Breast epithelium (tissue), 3 donors: ENCODE results near the gene PCDHGB5.

Experiments
- POLR2A ChIP-seq: fragments of 450-650 bp; IDR thresholded peaks from one replicate; pipeline ENCODE4 v1.6.1; 2016; ENCODE audit warnings: antibody characterized with exemption, mild to moderate bottlenecking, moderate library complexity
- TF ChIP-seq, protein P1 (sequence below), 3 donors: fragments of 450-650 bp; IDR thresholded peaks; one replicate each; pipeline ENCODE4 v1.5.1; 2016 to 2017; ENCODE audit warnings: antibody characterized with exemption in 3 of 3, mild to moderate bottlenecking in 3 of 3, moderate library complexity in 3 of 3

DNA sequence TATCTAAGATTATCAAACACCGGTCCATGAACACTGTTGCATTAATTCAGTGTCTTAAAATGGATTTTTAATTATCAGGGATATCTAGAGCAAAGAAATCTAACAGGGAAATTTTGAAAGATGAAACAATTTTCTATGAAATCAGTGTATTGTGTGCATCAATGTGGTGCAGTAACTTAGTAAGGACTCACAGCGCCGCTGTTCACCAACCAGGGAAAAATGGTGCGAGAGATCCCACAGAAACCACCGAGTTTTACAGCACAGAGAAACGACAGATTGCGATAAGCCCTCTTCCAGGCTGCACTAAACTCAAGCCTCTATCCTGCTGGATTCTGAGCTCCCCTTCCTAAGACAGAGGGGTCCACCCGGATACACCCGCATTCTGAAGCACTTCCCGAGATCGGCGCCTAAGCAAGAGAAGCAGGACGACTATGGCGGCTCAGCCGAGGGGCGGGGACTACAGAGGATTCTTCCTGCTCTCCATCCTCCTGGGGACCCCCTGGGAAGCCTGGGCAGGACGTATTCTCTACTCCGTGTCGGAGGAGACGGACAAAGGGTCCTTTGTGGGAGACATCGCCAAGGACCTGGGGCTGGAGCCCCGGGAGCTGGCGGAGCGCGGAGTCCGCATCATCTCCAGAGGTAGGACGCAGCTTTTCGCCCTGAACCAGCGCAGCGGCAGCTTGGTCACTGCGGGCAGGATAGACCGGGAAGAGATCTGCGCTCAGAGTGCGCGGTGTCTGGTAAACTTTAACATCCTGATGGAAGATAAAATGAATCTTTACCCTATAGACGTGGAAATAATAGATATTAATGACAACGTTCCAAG is 15.1 kb upstream of the PCDHGB5 start, which contains the start of gene PCDHGA7:
- TF ChIP-seq, protein P1, sequence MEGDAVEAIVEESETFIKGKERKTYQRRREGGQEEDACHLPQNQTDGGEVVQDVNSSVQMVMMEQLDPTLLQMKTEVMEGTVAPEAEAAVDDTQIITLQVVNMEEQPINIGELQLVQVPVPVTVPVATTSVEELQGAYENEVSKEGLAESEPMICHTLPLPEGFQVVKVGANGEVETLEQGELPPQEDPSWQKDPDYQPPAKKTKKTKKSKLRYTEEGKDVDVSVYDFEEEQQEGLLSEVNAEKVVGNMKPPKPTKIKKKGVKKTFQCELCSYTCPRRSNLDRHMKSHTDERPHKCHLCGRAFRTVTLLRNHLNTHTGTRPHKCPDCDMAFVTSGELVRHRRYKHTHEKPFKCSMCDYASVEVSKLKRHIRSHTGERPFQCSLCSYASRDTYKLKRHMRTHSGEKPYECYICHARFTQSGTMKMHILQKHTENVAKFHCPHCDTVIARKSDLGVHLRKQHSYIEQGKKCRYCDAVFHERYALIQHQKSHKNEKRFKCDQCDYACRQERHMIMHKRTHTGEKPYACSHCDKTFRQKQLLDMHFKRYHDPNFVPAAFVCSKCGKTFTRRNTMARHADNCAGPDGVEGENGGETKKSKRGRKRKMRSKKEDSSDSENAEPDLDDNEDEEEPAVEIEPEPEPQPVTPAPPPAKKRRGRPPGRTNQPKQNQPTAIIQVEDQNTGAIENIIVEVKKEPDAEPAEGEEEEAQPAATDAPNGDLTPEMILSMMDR (IDR thresholded peaks at IDR 0.05): no peak
- no peak for TF ChIP-seq POLR2A
